K562 (cell line): Measurements from ENCODE around the gene CHRNA9. TPM values are rescaled to one million over a fixed set of nuclear protein-coding genes. Genes with fewer than 3 reads are reported as not detected.
A peak's percentile ranks its signal among the peaks of the same experiment; 100 is the strongest.

Experiments
- ATAC-seq: fragments of 200-7000 bp; cut with Tn5 transposase; 3 replicates; pipeline ENCODE4 v1.9.1; 2020; ENCODE audit warnings: moderate library complexity
- BruUV-seq: library from RNA; stranded (reverse); fragments of 400-500 nt; replicated peaks from 2 replicates; lab custom pipeline; 2021; lab: Mats Ljungman, UMichigan
- CTCF ChIA-PET: fragments of 300-600 bp; formaldehyde crosslinking; extraction: SDS; loops from one replicate; lab custom pipeline; 2021; ENCODE audit warnings: low intra/inter-chr PET ratio; lab: Yijun Ruan, JAX
- POLR2A ChIA-PET: fragments of 300-600, 350-650 bp; sonication (Branson Sonifier 250); formaldehyde crosslinking; extraction: SDS; loops from one replicate; lab custom pipeline; 2021; ENCODE audit warnings: antibody characterized with exemption, inconsistent platforms; lab: Yijun Ruan, JAX
- DNase-seq, 4 experiments: peaks; one replicate each; pipeline versions ENCODE4 v3.0.0 to v3.0.0-alpha.2; 2011 to 2018; ENCODE audit warnings: low spot score in 3 of 4, mixed read lengths in 3 of 4; ENCODE audit errors: extremely low read depth in 1 of 4
- FAIRE-seq: peaks from 2 replicates; lab custom pipeline; 2011; peaks lifted over from hg19 to GRCh38; lab: Jason Lieb, UNC
- H2AFZ ChIP-seq: 2 replicates; pipeline ENCODE4 v1.6.0; 2011; ENCODE audit warnings: low read depth, low read length, control low read depth, inconsistent platforms
- H3K27ac ChIP-seq: fragments of 200-600 bp; 3 replicates; pipeline ENCODE4 v1.8.0; 2011; ENCODE audit warnings: low read depth, mild to moderate bottlenecking, control low read depth, inconsistent platforms, low read length, moderate library complexity, mixed read lengths; ENCODE audit errors: extremely low read depth
- H3K27me3 ChIP-seq, 2 experiments: fragments of 300-600 bp in 1 of 2; 2 replicates in 1 of 2; 3 replicates in 1 of 2; pipeline versions ENCODE4 v1.6.0 to v1.8.0; 2011; ENCODE audit warnings: inconsistent platforms in 2 of 2, low read length in 2 of 2, mild to moderate bottlenecking in 1 of 2, mixed read lengths in 1 of 2, moderate library complexity in 1 of 2; ENCODE audit not compliant: control insufficient read depth in 2 of 2, insufficient read depth in 2 of 2
- H3K36me3 ChIP-seq: fragments of 300-600 bp; 3 replicates; pipeline ENCODE4 v1.8.0; 2011; ENCODE audit warnings: mild to moderate bottlenecking, low read length, inconsistent platforms; ENCODE audit not compliant: control insufficient read depth, insufficient read depth
- H3K4me1 ChIP-seq, 2 experiments: fragments of 200-600 bp in 1 of 2; replicated peaks in 1 of 2; 2 replicates in 1 of 2; 3 replicates in 1 of 2; pipeline versions ENCODE4 v1.5.1 to v1.8.0; 2011; ENCODE audit warnings: inconsistent platforms in 2 of 2, low read length in 2 of 2, mild to moderate bottlenecking in 1 of 2, mixed read lengths in 1 of 2, moderate library complexity in 1 of 2; ENCODE audit not compliant: control insufficient read depth in 2 of 2, insufficient read depth in 2 of 2
- H3K4me2 ChIP-seq: 2 replicates; pipeline ENCODE4 v1.6.1; 2011; ENCODE audit warnings: low read length, control low read depth, inconsistent platforms, mixed read lengths; ENCODE audit not compliant: insufficient read depth
- H3K4me3 ChIP-seq: fragments of 200-600 bp; sonication (generic), shearing (Covaris generic); 2 replicates; pipeline ENCODE4 v1.5.1; 2016; ENCODE audit warnings: control low read depth, inconsistent platforms
- H3K79me2 ChIP-seq: fragments of 200-600 bp; 3 replicates; pipeline ENCODE4 v1.8.0; 2011; ENCODE audit warnings: low read length, inconsistent platforms; ENCODE audit not compliant: control insufficient read depth, insufficient read depth
- H3K9ac ChIP-seq, 2 experiments: 2 replicates each; pipeline versions ENCODE4 v1.6.0 to v1.6.1; 2011; ENCODE audit warnings: low read depth in 2 of 2, low read length in 2 of 2, control low read depth in 1 of 2, inconsistent platforms in 1 of 2, mild to moderate bottlenecking in 1 of 2, mixed read lengths in 1 of 2; ENCODE audit not compliant: insufficient read depth in 1 of 2
- H3K9me1 ChIP-seq: one replicate; pipeline ENCODE4 v1.6.0; 2011; ENCODE audit warnings: inconsistent platforms, mild to moderate bottlenecking, low read length, moderate library complexity; ENCODE audit not compliant: control insufficient read depth, insufficient read depth
- H3K9me3 ChIP-seq: replicated peaks from 2 replicates; pipeline ENCODE4 v1.5.1; 2011; ENCODE audit warnings: low read depth, low read length, inconsistent platforms; ENCODE audit not compliant: control insufficient read depth, insufficient read depth
- H4K20me1 ChIP-seq: replicated peaks from 2 replicates; pipeline ENCODE4 v1.6.1; 2011; ENCODE audit warnings: low read length, inconsistent platforms, mixed read lengths; ENCODE audit not compliant: control insufficient read depth, insufficient read depth
- BRD4 ChIP-seq: fragments of 200-600 bp; sonication (generic); IDR thresholded peaks from 2 replicates; pipeline ENCODE4 v1.6.1; 2017; ENCODE audit warnings: inconsistent platforms
- ELF1 ChIP-seq: fragments of 200-800 bp; sonication (Bioruptor generic); IDR thresholded peaks from 2 replicates; pipeline ENCODE4 v1.6.1; 2016; ENCODE audit warnings: missing genetic modification characterization, missing compliant biosample characterization
- KDM1A ChIP-seq, 2 experiments: fragments of 450-650 bp; IDR thresholded peaks; 2 replicates each; pipeline ENCODE4 v1.6.1; 2016; ENCODE audit warnings: mild to moderate bottlenecking in 2 of 2
- KLF1 ChIP-seq: fragments of 450-650 bp; IDR thresholded peaks from 2 replicates; pipeline ENCODE4 v1.6.1; 2016; ENCODE audit warnings: missing genetic modification characterization, missing compliant biosample characterization
- SIN3A ChIP-seq, 2 experiments: fragments of 150-350 bp in 1 of 2; IDR thresholded peaks; 2 replicates each; pipeline ENCODE4 v1.6.1; 2011 to 2016; ENCODE audit warnings: borderline replicate concordance in 2 of 2, low read depth in 2 of 2, low read length in 2 of 2, mild to moderate bottlenecking in 2 of 2, moderate library complexity in 2 of 2; ENCODE audit not compliant: control insufficient read depth in 1 of 2
- ZBTB9 ChIP-seq: fragments of 450-650 bp; formaldehyde crosslinking; IDR thresholded peaks from 2 replicates; pipeline ENCODE4 v1.4.0; 2020; ENCODE audit warnings: mild to moderate bottlenecking, moderate library complexity
- ZNF639 ChIP-seq, 2 experiments: fragments of 200-800 bp in 1 of 2; sonication (Bioruptor generic) in 1 of 2; sonication (generic) in 1 of 2; formaldehyde crosslinking in 1 of 2; IDR thresholded peaks in 1 of 2; conservative IDR thresholded peaks in 1 of 2; 2 replicates each; pipeline versions ENCODE4 v1.5.0 to v1.6.1; 2016 to 2020; ENCODE audit warnings: missing compliant biosample characterization in 1 of 2, missing genetic modification characterization in 1 of 2, missing genetic modification reagents in 1 of 2
- WGBS: fragments of 100-300 bp; shearing (Covaris generic); methylation state at CpG from one replicate; pipeline ENCODE4 v1.1.6; 2016; ENCODE audit warnings: low coverage, mixed read lengths; ENCODE audit not compliant: insufficient coverage; ENCODE audit errors: missing lambda C conversion rate; 5-methylcytosine and 5-hydroxymethylcytosine counted together
- in situ Hi-C: fragments of 300-500 bp; cut with MboI; formaldehyde crosslinking; loops from 4 replicates; pipeline ENCODE4 v1.15.0; 2018; ENCODE audit warnings: inconsistent platforms, mixed read lengths
- intact Hi-C: fragments of 100-400 bp; cut with micrococcal nuclease; formaldehyde crosslinking; loops from 2 replicates; pipeline ENCODE4 v1.14.2; 2022
- polyA plus RNA-seq, 8 experiments: library from polyadenylated mRNA; depleted of rRNA in 4 of 8; stranded (reverse) in 5 of 8; unstranded in 3 of 8; fragments of >200 nt; fragmentation: Nextera tagmentation in 2 of 8; fragmentation: Illumina TruSeq in 1 of 8; extraction: Ambion mirVana in 2 of 8; extraction: Trizol in 1 of 8; gene quantifications; 2 replicates each; pipeline versions ENCODE4 v1.2.1 to v1.2.3, GENCODE V29; 2011 to 2014; ENCODE audit warnings: inconsistent platforms in 1 of 8, missing spikeins in 1 of 8
- total RNA-seq, 7 experiments: library from RNA; depleted of rRNA in 6 of 7; stranded (reverse); fragments of >200 nt in 6 of 7; fragmentation: Illumina TruSeq in 2 of 7; extraction: Trizol in 2 of 7; gene quantifications; 2 replicates each; pipeline versions ENCODE4 v1.2.1 to v1.2.3, GENCODE V29; 2011 to 2021; ENCODE audit warnings: low replicate concordance in 1 of 7
- TF ChIP-seq, protein P1 (sequence below): fragments of 450-650 bp; formaldehyde crosslinking; IDR thresholded peaks from 2 replicates; pipeline ENCODE4 v1.4.0; 2020; ENCODE audit warnings: mild to moderate bottlenecking

The CHRNA9 gene
- total and polyA plus RNA-seq, 9 of the 15 experiments (the other 6 are each of a cell fraction or from before 2014, with no cell fraction given), result not detected

DNA sequence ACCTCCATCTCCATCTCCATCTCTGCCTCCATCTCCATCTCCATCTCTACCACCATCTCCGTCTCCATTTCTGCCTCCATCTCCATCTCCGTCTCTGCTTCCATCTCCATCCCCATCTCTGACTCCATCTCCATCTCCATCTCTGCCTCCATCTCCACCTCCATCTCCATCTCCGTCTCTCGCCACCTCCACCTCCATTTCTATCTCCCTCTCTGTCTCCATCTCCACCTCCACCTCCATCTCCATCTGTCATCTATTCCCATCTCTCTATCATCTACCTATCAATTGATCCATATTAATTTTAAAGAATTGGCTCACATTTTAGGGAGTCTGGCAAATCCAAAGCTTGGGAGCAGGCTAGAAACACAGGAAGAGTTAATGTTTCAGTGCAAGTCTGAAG lies 39.6 kb upstream of the CHRNA9 start:
- no TSS peak for BruUV-seq
- ATAC-seq (no peak), FAIRE-seq (no peak), DNase-seq (no peak)
- Histone ChIP-seq H3K27me3 (no peaks in the 10 kb centered on the region), H3K4me2 (no peak overlapping the region), H3K9me3 (peaks cover 4% of the 10 kb centered on the region), H3K4me3 (no peak overlapping the region), H4K20me1 (no peaks in the 10 kb centered on the region), H2AFZ (no peak overlapping the region), H3K4me1 (peaks cover 0 to 24% of the 10 kb centered on the region in 2 experiments; a peak in 4 of 5 replicates), H3K9me1 (no peaks in the 10 kb centered on the region), H3K36me3 (no peaks in the 10 kb centered on the region), H3K27ac (no peak overlapping the region), H3K79me2 (no peaks in the 10 kb centered on the region), H3K9ac (no peak overlapping the region)
- intact Hi-C loops (no loop called here), in situ Hi-C loops (no loop called here)
- CTCF ChIA-PET, result no interaction called here
- TF ChIP-seq KDM1A (IDR thresholded peaks at IDR 0.05) (0 out of 4 replicates have a peak, but pooled peaks have one; percentile 6 to 10), ZBTB9 (CRISPR knock-in tag) (no peak), BRD4 (no peak)
- POLR2A ChIA-PET, result no interaction called here
- 26% methylated on average over 4 of the region's 4 CpGs for WGBS

DNA sequence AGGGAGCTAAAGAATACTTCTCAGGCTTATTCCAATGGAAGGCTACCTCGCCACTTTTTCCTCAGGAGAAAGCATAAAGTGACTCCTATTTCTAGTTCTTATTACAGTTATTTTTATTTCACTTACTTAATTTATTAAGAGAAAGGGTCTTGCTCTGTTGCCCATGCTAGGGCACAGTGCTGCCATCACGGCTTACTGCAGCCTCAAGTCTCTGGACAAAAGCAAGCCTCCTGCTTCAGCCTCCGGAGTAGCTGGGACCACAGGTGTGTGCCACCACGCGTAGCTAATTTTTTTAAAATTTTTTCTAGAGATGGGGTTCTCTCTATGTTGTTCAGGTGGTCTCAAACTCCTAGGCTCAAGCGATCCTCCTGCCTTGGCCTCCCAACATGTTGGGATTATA lies 36.0 kb upstream of the CHRNA9 start:
- H3K27ac ChIP-seq, result no peak overlapping the region
- FAIRE-seq (no peak), ATAC-seq (no peak), DNase-seq (no peak)
- H3K4me3 ChIP-seq, result no peak overlapping the region
- H3K9ac ChIP-seq, result no peak overlapping the region
- no TSS peak for BruUV-seq
- ChIA-PET POLR2A (no interaction called here), CTCF (no interaction called here)
- in situ Hi-C loops (no loop called here), intact Hi-C loops (no loop called here)
- H2AFZ ChIP-seq, result 0 out of 2 replicates have a peak overlapping the region, but pooled peaks have one; percentile 30
- H3K9me3 ChIP-seq, result peaks cover 4% of the 10 kb centered on the region
- H3K9me1 ChIP-seq, result no peaks in the 10 kb centered on the region
- H3K4me2 ChIP-seq, result no peak overlapping the region
- H3K27me3 ChIP-seq, result no peaks in the 10 kb centered on the region
- WGBS, result 61% methylated on average over 6 of the region's 6 CpGs
- H4K20me1 ChIP-seq, result no peaks in the 10 kb centered on the region
- H3K79me2 ChIP-seq, result no peaks in the 10 kb centered on the region
- no peaks in the 10 kb centered on the region for H3K4me1 ChIP-seq
- H3K36me3 ChIP-seq, result no peaks in the 10 kb centered on the region
- no peak for TF ChIP-seq ZNF639 (CRISPR knock-in tag; conservative IDR thresholded peaks at IDR 0.05 in 1 of 2, IDR thresholded peaks at IDR 0.05 in 1 of 2)
- TF ChIP-seq SIN3A (IDR thresholded peaks at IDR 0.05; ENCODE audit: borderline replicate concordance in 2 of 2, control insufficient read depth in 1 of 2, low read depth in 2 of 2, low read length in 2 of 2), result no peak
- no peak for TF ChIP-seq KLF1 (tag)
- TF ChIP-seq, protein P1, sequence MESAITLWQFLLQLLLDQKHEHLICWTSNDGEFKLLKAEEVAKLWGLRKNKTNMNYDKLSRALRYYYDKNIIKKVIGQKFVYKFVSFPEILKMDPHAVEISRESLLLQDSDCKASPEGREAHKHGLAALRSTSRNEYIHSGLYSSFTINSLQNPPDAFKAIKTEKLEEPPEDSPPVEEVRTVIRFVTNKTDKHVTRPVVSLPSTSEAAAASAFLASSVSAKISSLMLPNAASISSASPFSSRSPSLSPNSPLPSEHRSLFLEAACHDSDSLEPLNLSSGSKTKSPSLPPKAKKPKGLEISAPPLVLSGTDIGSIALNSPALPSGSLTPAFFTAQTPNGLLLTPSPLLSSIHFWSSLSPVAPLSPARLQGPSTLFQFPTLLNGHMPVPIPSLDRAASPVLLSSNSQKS, result no peak
- TF ChIP-seq ELF1 (tag), result no peak
